Activated T-cell treated with anti-CD3 and anti-CD28 coated beads for 1 hour (primary cell): ENCODE measurements around the gene IFRD1.
"Not testable (repeated sequence)": the region's sequence is repeated elsewhere in the genome, so short reads cannot be mapped to it uniquely, and the experiment has no call there.

Experiments
- DNase-seq: peaks from one replicate; pipeline ENCODE4 v3.0.0-alpha.2; 2020; ENCODE audit warnings: low read depth

Gene IFRD1

GRCh38 chr7:112444505-112444904, 5.8 kb upstream of the IFRD1 start:
- no peak for DNase-seq

GRCh38 chr7:112446431-112446830, 3.8 kb upstream of the IFRD1 start:
- no peak for DNase-seq

GRCh38 chr7:112447406-112447805, 2.9 kb upstream of the IFRD1 start:
- DNase-seq, result no peak

DNA sequence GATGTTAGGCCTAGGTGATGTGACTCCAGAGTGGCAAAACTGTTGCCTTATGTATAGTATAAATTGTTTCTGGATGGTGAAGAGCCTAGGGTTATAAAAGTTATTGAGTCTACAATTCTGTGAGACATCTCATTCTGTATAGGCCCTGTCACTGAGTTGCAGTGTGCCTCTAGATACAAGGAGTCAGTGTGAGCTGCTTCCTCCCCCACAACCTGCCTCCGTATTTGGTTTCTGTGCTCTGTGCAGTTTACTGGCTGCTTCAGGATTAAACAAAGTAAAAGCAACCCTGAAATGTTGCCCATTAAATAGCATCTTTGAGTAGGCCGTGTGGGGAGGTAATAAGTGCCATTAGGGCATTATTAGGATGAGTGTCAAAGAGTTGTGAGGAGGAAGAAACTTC, 1.9 kb upstream of the IFRD1 start:
- no peak for DNase-seq

DNA sequence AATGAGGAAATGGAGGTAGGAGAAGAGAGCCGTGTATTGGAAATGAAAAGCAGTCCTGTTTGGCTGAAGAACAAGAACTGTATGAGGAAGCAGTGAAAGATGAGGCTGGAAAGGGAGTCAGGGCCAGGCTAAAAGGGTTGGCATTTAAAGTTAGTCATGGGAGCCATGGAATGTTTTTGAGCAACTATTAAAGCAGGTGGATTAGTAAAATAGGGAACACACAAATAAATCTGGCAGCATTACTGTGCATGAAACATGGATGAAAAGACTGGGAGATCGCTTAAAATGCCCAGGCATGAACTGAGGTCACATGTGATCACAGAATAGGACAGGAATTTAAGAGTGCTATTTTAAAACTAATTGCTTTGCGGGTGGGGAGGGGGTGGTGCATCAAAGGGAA, 1.4 kb upstream of the IFRD1 start:
- no peak for DNase-seq

- DNase-seq, result peak; percentile 24
These were observed 907 bp upstream of the IFRD1 start for GRCh38 chr7:112449353-112449752.

DNA sequence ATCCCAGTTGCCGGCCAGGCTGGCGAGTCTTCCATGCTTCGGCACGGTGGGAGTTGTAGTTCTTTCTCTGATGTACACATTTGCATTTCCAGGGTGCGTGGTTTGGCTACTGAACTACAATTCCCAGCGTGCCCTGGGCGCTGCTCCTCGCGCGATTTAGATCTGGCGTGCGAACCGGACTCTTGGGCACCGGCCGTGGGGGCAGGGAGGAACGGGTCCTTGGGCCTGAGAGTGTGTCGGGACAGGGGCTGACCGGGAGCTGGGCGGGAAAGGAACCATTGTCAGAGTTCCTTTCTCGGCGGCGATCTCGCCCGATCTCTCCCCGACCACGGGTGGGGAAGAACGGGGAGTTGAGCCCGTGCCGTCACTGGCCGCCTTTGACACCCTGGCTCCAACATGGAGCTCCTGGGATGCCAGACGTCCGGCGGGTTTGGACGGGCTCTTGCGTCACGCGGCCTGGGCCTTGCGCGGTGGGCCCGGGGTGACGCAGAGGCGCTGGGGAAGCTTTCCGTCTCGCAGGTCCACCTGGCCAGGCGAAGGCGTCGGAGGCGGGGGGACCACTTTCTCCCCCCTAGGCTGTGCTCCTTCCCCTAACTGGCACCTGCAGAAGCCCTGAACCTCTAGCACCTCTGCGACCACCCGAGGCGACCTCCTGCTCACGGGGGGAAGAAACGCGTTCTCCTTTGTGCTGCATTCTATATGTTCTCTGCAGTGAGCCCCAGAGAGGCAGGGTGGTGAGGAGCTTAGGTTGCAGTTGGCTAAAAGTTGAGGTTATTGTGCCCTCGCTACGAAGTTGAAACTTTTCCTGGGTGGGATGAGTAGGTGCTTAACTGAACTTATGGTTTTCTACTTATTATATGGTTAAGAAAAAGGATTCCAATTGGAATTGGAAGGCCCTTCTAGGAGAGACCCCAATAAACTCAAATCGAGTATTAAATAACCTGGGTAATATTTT, 824 bp downstream of the IFRD1 start:
- DNase-seq, result peak; percentile 71

DNA sequence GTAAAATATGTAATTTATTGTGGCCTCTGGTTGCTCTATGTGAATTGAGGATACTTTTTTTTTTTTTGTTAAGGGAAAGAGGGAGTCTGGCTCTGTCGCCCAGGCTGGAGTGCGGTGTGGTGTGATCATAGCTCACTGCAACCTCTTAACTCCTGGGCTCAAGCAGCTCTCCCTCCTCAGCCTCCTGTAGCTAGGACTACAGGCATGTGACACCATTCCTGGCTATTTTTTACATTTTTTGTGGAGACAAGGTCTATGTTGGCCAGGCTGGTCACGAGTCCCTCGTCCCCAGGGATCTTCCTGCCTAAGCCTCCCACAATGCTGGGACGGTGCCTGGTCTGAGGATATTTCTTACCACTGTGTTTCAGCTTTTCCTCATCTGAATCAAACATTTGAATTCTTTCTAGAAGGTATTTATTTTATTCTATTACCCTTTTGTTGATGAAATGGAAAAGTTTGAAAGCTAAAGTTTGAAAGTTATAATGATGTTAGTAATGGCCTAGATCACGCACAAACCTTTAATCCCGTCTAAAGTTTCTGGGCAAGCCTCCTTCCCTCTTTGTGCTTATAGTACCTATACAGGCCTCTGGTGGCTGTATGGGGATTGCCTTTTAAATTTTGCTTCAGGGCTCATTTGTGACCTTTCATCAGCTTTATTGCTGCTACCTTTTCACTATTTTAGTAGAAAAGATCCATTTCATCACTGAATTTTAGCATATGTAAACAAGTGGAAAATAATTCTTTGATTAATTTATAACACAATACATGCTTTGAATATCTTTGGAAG, 2.0 kb downstream of the IFRD1 start:
- no peak for DNase-seq

DNA sequence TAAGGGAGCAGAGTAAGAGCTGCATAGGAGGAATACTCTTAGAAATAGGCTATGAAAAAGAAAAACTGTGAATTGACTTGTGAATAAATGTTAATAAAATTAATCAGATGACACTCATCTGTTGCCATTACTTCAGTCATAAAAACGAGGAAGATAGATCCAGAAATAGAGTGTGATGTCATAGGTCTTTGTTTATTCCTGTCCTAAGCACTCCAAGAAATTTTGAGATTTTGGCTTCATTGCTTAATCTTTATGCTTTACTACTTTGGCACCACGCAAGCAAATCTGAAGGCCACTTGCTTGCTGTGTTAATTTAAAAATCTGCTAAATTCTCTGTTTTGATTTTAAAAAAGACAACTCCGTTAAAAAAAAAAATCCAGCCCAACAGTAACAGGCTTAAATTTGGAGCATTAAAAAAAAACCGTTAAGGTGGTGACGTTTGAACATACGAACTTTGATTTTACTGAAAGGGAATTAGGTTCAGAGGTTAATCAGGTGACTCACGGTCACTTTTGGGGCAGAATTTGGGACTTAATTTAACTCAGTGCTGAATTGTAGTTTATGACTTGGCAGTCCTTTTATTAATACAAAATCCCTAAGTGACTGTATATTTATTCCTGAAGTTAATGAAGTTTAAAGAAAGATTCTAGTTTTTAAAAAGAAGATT, 3.4 kb downstream of the IFRD1 start:
- DNase-seq, result no peak

GRCh38 chr7:112454191-112454590, 3.9 kb downstream of the IFRD1 start:
- not testable (repeated sequence) for DNase-seq

- DNase-seq, result no peak
These were observed 9.4 kb downstream of the IFRD1 start for GRCh38 chr7:112459645-112460044.

DNA sequence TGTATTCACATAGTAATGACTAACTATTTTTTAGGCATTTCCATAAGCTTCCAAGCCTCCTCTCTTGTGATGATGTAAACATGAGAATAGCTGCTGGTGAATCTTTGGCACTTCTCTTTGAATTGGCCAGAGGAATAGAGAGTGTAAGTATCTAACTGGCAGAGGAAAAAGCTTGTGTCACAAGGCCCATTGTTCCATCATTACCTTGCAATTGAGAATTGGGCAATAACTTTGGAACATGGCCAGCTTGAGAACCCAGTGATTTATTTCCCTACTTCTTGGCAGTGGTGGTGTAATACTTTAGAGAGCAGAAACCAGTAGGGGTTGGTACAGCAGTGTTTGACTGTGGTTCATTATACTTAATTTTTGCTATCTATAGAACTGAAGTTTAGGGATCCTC, 12.0 kb downstream of the IFRD1 start:
- DNase-seq, result no peak

DNA sequence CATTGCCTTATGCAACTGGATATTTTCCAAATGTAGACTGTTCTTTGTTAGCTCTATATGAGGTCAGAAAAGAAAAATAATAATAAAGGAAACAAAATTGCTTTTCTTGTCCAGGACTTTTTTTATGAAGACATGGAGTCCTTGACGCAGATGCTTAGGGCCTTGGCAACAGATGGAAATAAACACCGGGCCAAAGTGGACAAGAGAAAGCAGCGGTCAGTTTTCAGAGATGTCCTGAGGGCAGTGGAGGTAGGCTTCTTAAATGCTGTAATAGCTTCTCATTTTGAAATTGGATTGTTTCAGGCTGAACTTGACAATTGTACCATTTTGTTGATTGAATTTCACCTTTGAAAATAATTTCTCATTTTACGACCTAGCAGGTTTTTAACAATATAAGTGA, 17.6 kb downstream of the IFRD1 start:
- DNase-seq, result no peak

GRCh38 chr7:112470194-112470593, 19.9 kb downstream of the IFRD1 start:
- DNase-seq, result no peak

- no peak for DNase-seq
These were observed 26.3 kb downstream of the IFRD1 start for GRCh38 chr7:112476390-112477052.

GRCh38 chr7:112481121-112481736, 31.0 kb downstream of the IFRD1 start:
- no peak for DNase-seq

GRCh38 chr7:112481833-112482670, 31.8 kb downstream of the IFRD1 start:
- no peak for DNase-seq

DNA sequence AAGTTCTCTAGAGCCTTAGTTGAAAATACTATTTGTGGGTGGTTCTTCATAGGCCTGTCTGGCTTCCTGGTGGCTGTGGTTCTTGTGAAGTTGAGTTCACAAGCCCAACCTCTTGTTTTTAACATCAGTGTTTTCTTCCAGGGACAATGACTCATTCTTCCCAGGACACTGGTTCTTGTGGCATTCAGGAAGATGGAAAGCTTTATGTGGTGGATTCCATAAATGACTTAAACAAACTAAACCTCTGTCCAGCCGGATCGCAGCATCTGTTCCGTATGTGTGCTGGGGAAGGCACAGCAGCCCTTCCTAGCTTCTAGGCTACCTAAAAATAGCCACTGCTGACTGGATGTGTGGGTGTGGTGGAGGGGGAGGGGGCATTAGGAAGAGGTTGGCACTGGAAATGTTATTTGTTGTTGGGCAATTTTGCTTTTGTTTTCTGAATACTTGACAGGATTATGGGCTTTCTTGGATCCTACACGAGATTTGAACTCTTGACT, 34.5 kb downstream of the IFRD1 start:
- no peak for DNase-seq

GRCh38 chr7:112485766-112486165, 35.5 kb downstream of the IFRD1 start:
- DNase-seq, result no peak

GRCh38 chr7:112487457-112488263, 37.4 kb downstream of the IFRD1 start:
- DNase-seq, result no peak
